HepG2 (cell line): ENCODE results near the gene STX5. TPM values are rescaled to one million over a fixed set of nuclear protein-coding genes. Genes with fewer than 3 reads are reported as not detected.
A peak's percentile ranks its signal among the peaks of the same experiment; 100 is the strongest.

Experiments
- ATRX ChIP-seq: sonication (generic); formaldehyde crosslinking; IDR thresholded peaks from 2 replicates; pipeline ENCODE4 v1.4.0; 2020; ENCODE audit warnings: missing genetic modification reagents, borderline replicate concordance
- MEIS1 ChIP-seq: sonication (generic); formaldehyde crosslinking; IDR thresholded peaks from 2 replicates; pipeline ENCODE4 v1.9.0; 2021; ENCODE audit warnings: mild to moderate bottlenecking, missing genetic modification reagents, moderate library complexity, borderline replicate concordance
- ZNF383 ChIP-seq: sonication (generic); formaldehyde crosslinking; IDR thresholded peaks from 2 replicates; pipeline ENCODE4 v1.4.0; 2020; ENCODE audit warnings: missing genetic modification reagents, mild to moderate bottlenecking, borderline replicate concordance
- polyA plus RNA-seq, 8 experiments: library from polyadenylated mRNA; depleted of rRNA in 3 of 8; stranded (reverse) in 7 of 8; unstranded in 1 of 8; fragments of >200 nt; fragmentation: Illumina TruSeq in 4 of 8; extraction: Trizol in 4 of 8; gene quantifications; 2 replicates each; pipeline versions ENCODE4 v1.2.1 to v1.2.3, GENCODE V29; 2011 to 2016; ENCODE audit warnings: low read depth in 4 of 8, missing spikeins in 1 of 8, mixed read lengths in 1 of 8; ENCODE audit not compliant: insufficient read depth in 1 of 8
- total RNA-seq, 5 experiments: library from RNA; depleted of rRNA; stranded (reverse); fragments of >200 nt; fragmentation: Illumina TruSeq; extraction: Trizol; gene quantifications; 2 replicates each; pipeline ENCODE4 v1.2.3, GENCODE V29; 2016; ENCODE audit warnings: low read depth in 1 of 5
- TF ChIP-seq, protein P1 (sequence below): sonication (generic); formaldehyde crosslinking; IDR thresholded peaks from 2 replicates; pipeline ENCODE4 v1.9.0; 2021; ENCODE audit warnings: mild to moderate bottlenecking, missing genetic modification reagents
- TF ChIP-seq, protein P2 (sequence below), 2 experiments: IDR thresholded peaks; 2 replicates each; pipeline ENCODE4 v1.6.1; 2011 to 2012; ENCODE audit warnings: low read length in 2 of 2, borderline replicate concordance in 1 of 2, low read depth in 1 of 2, mild to moderate bottlenecking in 1 of 2, moderate library complexity in 1 of 2
- TF ChIP-seq, protein P3 (sequence below): sonication (generic); formaldehyde crosslinking; IDR thresholded peaks from 2 replicates; pipeline ENCODE4 v1.4.0; 2020; ENCODE audit warnings: missing genetic modification reagents
- TF ChIP-seq, protein P4 (sequence below): sonication (generic); formaldehyde crosslinking; IDR thresholded peaks from 2 replicates; pipeline ENCODE4 v1.9.0; 2021; ENCODE audit warnings: missing genetic modification reagents, borderline replicate concordance
- TF ChIP-seq, protein P5 (sequence below): IDR thresholded peaks from 2 replicates; pipeline ENCODE4 v1.6.1; 2018; ENCODE audit warnings: missing genetic modification reagents, mild to moderate bottlenecking, missing compliant biosample characterization
- TF ChIP-seq, protein P6 (sequence below): IDR thresholded peaks from 2 replicates; pipeline ENCODE4 v1.6.1; 2016; ENCODE audit warnings: low read depth, control low read depth

The STX5 gene
- total and polyA plus RNA-seq, 2 of the 13 experiments (the other 11 are each of a cell fraction or from before 2014, with no cell fraction given): 26.9 to 30.0 TPM

DNA sequence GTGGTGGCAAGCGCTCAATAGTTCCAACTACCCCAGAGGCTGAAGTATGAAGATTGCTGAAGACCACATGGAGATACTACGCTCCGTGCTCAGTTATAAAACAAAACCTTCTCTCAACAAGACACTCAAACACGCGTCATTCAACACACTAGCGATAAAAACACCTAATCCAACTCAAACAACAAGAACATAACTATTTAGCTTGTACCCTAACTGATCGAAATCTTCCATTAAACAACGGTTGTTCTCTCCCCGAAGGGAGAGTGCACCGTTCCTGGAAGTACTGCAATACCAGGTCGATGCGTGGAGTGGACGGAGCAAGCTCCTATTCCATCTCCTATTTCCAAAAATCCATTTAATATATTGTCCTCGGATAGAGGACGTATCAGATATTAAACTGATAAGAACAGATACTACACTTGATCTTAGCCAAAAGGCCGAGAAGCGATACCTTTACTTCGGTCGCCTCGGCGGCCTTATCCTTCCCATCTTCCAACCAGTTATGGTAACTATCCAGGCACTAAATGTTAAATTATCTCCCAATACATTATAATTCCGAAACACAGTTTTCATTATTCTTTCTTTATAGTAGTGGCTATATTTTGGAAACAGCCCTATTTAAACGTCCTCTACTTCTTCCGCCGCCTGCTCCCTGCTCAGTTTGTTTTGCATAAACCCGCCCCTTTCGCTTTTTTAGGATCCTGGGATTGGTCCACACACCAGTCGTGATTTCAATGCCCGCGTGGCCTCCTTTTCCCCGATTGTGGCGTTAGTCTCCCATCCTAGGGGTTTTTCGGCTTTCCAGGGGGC is 9.7 kb upstream of the STX5 start (continued):
- TF ChIP-seq, protein P1, sequence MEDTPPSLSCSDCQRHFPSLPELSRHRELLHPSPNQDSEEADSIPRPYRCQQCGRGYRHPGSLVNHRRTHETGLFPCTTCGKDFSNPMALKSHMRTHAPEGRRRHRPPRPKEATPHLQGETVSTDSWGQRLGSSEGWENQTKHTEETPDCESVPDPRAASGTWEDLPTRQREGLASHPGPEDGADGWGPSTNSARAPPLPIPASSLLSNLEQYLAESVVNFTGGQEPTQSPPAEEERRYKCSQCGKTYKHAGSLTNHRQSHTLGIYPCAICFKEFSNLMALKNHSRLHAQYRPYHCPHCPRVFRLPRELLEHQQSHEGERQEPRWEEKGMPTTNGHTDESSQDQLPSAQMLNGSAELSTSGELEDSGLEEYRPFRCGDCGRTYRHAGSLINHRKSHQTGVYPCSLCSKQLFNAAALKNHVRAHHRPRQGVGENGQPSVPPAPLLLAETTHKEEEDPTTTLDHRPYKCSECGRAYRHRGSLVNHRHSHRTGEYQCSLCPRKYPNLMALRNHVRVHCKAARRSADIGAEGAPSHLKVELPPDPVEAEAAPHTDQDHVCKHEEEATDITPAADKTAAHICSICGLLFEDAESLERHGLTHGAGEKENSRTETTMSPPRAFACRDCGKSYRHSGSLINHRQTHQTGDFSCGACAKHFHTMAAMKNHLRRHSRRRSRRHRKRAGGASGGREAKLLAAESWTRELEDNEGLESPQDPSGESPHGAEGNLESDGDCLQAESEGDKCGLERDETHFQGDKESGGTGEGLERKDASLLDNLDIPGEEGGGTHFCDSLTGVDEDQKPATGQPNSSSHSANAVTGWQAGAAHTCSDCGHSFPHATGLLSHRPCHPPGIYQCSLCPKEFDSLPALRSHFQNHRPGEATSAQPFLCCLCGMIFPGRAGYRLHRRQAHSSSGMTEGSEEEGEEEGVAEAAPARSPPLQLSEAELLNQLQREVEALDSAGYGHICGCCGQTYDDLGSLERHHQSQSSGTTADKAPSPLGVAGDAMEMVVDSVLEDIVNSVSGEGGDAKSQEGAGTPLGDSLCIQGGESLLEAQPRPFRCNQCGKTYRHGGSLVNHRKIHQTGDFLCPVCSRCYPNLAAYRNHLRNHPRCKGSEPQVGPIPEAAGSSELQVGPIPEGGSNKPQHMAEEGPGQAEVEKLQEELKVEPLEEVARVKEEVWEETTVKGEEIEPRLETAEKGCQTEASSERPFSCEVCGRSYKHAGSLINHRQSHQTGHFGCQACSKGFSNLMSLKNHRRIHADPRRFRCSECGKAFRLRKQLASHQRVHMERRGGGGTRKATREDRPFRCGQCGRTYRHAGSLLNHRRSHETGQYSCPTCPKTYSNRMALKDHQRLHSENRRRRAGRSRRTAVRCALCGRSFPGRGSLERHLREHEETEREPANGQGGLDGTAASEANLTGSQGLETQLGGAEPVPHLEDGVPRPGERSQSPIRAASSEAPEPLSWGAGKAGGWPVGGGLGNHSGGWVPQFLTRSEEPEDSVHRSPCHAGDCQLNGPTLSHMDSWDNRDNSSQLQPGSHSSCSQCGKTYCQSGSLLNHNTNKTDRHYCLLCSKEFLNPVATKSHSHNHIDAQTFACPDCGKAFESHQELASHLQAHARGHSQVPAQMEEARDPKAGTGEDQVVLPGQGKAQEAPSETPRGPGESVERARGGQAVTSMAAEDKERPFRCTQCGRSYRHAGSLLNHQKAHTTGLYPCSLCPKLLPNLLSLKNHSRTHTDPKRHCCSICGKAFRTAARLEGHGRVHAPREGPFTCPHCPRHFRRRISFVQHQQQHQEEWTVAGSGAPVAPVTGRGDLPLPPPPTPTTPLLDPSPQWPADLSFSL (CRISPR knock-in tag): 0 out of 2 replicates have a peak, but pooled peaks have one; percentile 52
- TF ChIP-seq MEIS1 (no peak), ATRX (no peak), ZNF383 (CRISPR knock-in tag) (no peak)
- TF ChIP-seq, protein P2, sequence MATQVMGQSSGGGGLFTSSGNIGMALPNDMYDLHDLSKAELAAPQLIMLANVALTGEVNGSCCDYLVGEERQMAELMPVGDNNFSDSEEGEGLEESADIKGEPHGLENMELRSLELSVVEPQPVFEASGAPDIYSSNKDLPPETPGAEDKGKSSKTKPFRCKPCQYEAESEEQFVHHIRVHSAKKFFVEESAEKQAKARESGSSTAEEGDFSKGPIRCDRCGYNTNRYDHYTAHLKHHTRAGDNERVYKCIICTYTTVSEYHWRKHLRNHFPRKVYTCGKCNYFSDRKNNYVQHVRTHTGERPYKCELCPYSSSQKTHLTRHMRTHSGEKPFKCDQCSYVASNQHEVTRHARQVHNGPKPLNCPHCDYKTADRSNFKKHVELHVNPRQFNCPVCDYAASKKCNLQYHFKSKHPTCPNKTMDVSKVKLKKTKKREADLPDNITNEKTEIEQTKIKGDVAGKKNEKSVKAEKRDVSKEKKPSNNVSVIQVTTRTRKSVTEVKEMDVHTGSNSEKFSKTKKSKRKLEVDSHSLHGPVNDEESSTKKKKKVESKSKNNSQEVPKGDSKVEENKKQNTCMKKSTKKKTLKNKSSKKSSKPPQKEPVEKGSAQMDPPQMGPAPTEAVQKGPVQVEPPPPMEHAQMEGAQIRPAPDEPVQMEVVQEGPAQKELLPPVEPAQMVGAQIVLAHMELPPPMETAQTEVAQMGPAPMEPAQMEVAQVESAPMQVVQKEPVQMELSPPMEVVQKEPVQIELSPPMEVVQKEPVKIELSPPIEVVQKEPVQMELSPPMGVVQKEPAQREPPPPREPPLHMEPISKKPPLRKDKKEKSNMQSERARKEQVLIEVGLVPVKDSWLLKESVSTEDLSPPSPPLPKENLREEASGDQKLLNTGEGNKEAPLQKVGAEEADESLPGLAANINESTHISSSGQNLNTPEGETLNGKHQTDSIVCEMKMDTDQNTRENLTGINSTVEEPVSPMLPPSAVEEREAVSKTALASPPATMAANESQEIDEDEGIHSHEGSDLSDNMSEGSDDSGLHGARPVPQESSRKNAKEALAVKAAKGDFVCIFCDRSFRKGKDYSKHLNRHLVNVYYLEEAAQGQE (IDR thresholded peaks at IDR 0.05; ENCODE audit: borderline replicate concordance in 1 of 2, low read depth in 1 of 2, low read length in 2 of 2): peak in 1 of 2 experiments; percentile 79; a peak in 2 of 4 replicates
- TF ChIP-seq, protein P3, sequence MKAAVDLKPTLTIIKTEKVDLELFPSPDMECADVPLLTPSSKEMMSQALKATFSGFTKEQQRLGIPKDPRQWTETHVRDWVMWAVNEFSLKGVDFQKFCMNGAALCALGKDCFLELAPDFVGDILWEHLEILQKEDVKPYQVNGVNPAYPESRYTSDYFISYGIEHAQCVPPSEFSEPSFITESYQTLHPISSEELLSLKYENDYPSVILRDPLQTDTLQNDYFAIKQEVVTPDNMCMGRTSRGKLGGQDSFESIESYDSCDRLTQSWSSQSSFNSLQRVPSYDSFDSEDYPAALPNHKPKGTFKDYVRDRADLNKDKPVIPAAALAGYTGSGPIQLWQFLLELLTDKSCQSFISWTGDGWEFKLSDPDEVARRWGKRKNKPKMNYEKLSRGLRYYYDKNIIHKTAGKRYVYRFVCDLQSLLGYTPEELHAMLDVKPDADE (CRISPR knock-in tag): peak; percentile 21; the same call in 1 of the 2 replicates
- TF ChIP-seq, protein P4, sequence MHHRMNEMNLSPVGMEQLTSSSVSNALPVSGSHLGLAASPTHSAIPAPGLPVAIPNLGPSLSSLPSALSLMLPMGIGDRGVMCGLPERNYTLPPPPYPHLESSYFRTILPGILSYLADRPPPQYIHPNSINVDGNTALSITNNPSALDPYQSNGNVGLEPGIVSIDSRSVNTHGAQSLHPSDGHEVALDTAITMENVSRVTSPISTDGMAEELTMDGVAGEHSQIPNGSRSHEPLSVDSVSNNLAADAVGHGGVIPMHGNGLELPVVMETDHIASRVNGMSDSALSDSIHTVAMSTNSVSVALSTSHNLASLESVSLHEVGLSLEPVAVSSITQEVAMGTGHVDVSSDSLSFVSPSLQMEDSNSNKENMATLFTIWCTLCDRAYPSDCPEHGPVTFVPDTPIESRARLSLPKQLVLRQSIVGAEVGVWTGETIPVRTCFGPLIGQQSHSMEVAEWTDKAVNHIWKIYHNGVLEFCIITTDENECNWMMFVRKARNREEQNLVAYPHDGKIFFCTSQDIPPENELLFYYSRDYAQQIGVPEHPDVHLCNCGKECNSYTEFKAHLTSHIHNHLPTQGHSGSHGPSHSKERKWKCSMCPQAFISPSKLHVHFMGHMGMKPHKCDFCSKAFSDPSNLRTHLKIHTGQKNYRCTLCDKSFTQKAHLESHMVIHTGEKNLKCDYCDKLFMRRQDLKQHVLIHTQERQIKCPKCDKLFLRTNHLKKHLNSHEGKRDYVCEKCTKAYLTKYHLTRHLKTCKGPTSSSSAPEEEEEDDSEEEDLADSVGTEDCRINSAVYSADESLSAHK (CRISPR knock-in tag): 0 out of 2 replicates have a peak, but pooled peaks have one; percentile 81
- TF ChIP-seq, protein P5, sequence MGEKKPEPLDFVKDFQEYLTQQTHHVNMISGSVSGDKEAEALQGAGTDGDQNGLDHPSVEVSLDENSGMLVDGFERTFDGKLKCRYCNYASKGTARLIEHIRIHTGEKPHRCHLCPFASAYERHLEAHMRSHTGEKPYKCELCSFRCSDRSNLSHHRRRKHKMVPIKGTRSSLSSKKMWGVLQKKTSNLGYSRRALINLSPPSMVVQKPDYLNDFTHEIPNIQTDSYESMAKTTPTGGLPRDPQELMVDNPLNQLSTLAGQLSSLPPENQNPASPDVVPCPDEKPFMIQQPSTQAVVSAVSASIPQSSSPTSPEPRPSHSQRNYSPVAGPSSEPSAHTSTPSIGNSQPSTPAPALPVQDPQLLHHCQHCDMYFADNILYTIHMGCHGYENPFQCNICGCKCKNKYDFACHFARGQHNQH: peak; percentile 99
- TF ChIP-seq, protein P6, sequence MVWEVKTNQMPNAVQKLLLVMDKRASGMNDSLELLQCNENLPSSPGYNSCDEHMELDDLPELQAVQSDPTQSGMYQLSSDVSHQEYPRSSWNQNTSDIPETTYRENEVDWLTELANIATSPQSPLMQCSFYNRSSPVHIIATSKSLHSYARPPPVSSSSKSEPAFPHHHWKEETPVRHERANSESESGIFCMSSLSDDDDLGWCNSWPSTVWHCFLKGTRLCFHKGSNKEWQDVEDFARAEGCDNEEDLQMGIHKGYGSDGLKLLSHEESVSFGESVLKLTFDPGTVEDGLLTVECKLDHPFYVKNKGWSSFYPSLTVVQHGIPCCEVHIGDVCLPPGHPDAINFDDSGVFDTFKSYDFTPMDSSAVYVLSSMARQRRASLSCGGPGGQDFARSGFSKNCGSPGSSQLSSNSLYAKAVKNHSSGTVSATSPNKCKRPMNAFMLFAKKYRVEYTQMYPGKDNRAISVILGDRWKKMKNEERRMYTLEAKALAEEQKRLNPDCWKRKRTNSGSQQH (CRISPR knock-in tag): peak; percentile 64; the same call in 1 of the 2 replicates
